Nephron progenitor cell (in vitro differentiated cells): ENCODE data around the gene TMEM200B.
"Not testable (repeated sequence)": the region's sequence is repeated elsewhere in the genome, so short reads cannot be mapped to it uniquely, and the experiment has no call there.

Experiments used
- DNase-seq: peaks from one replicate; pipeline ENCODE4 v3.0.0; 2021
- H3K27ac Mint-ChIP-seq: 2 replicates; pipeline ENCODE4 v1.8.0; 2021; ENCODE audit warnings: mild to moderate bottlenecking, moderate library complexity, mixed read lengths
- H3K27me3 Mint-ChIP-seq: 2 replicates; pipeline ENCODE4 v1.8.0; 2021; ENCODE audit warnings: mild to moderate bottlenecking, low read depth, mixed read lengths; ENCODE audit not compliant: poor library complexity
- H3K36me3 Mint-ChIP-seq: 2 replicates; pipeline ENCODE4 v1.8.0; 2021; ENCODE audit warnings: low read depth, mixed read lengths
- H3K4me1 Mint-ChIP-seq: 2 replicates; pipeline ENCODE4 v1.8.0; 2021; ENCODE audit warnings: mixed read lengths
- H3K4me3 Mint-ChIP-seq: 2 replicates; pipeline ENCODE4 v1.8.0; 2021; ENCODE audit warnings: mild to moderate bottlenecking, moderate library complexity, mixed read lengths
- H3K9me3 Mint-ChIP-seq: 2 replicates; pipeline ENCODE4 v1.8.0; 2021; ENCODE audit warnings: mild to moderate bottlenecking, moderate library complexity, mixed read lengths
- TF ChIP-seq, protein P1 (sequence below): fragments of 200-600 bp; sonication (generic); IDR thresholded peaks from 2 replicates; pipeline ENCODE4 v1.5.0; 2021; ENCODE audit warnings: antibody characterized with exemption

Gene TMEM200B

GRCh38 chr1:29133861-29134694, 10.4 kb upstream of the TMEM200B start:
- H3K27ac Mint-ChIP-seq, result no peak overlapping the region
- TF ChIP-seq, protein P1, sequence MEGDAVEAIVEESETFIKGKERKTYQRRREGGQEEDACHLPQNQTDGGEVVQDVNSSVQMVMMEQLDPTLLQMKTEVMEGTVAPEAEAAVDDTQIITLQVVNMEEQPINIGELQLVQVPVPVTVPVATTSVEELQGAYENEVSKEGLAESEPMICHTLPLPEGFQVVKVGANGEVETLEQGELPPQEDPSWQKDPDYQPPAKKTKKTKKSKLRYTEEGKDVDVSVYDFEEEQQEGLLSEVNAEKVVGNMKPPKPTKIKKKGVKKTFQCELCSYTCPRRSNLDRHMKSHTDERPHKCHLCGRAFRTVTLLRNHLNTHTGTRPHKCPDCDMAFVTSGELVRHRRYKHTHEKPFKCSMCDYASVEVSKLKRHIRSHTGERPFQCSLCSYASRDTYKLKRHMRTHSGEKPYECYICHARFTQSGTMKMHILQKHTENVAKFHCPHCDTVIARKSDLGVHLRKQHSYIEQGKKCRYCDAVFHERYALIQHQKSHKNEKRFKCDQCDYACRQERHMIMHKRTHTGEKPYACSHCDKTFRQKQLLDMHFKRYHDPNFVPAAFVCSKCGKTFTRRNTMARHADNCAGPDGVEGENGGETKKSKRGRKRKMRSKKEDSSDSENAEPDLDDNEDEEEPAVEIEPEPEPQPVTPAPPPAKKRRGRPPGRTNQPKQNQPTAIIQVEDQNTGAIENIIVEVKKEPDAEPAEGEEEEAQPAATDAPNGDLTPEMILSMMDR, result no peak
- no peak for DNase-seq

DNA sequence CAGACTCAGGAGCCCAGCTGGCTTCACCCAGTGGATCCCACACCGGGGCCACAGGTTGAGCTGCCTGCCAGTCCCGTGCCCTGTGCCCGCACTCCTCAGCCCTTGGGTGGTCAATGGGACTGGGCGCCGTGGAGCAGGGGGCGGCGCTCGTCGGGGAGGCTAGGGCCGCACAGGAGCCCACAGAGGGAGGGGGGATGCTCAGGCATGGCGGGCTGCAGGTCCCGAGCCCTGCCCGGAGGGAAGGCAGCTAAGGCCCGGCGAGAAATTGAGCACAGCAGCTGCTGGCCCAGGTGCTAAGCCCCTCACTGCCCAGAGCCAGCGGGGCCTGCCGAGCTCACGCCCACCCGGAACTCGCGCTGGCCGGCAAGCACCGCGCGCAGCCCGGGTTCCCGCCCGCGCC, 7.4 kb upstream of the TMEM200B start:
- H3K27ac Mint-ChIP-seq, DNase-seq, H3K36me3 Mint-ChIP-seq, H3K4me3 Mint-ChIP-seq, H3K9me3 Mint-ChIP-seq: not testable (repeated sequence)
- Mint-ChIP-seq H3K4me1 (peaks cover 36% of the 10 kb centered on the region), H3K27me3 (peaks cover 21% of the 10 kb centered on the region)

More at GRCh38 chr1:29133861-29134694, 10.4 kb upstream of the TMEM200B start:
- H3K27me3 Mint-ChIP-seq, result peaks cover 15% of the 10 kb centered on the region
- H3K36me3 Mint-ChIP-seq, result no peaks in the 10 kb centered on the region
- H3K9me3 Mint-ChIP-seq, result peaks cover 7% of the 10 kb centered on the region
- peaks cover 36% of the 10 kb centered on the region for H3K4me1 Mint-ChIP-seq
- H3K4me3 Mint-ChIP-seq, result no peak overlapping the region

DNA sequence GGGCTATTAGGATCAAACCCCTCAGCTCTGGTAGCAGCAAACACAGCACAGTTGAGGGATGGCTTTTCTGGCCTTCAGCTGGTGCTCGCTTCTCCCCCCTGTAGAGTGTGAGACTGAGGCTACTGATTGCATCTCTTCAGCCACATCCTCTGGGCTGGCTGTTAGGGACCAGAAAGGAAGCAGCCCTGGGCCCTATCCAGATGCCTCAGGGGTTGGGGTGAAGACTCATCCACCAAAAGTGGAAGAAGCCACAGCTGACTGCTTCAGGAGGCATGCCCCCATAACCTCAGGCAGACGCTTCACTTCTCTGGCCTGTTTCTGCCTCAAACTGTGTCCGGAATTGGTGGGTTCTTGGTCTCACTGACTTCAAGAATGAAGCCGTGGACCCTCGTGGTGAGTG, 6.2 kb upstream of the TMEM200B start:
- Mint-ChIP-seq H3K27me3 (peaks cover 19% of the 10 kb centered on the region), H3K36me3 (no peaks in the 10 kb centered on the region), H3K9me3 (no peaks in the 10 kb centered on the region), H3K27ac (no peak overlapping the region), H3K4me1 (peaks cover 34% of the 10 kb centered on the region), H3K4me3 (no peak overlapping the region)
- TF ChIP-seq, protein P1, result no peak
- DNase-seq, result no peak

DNA sequence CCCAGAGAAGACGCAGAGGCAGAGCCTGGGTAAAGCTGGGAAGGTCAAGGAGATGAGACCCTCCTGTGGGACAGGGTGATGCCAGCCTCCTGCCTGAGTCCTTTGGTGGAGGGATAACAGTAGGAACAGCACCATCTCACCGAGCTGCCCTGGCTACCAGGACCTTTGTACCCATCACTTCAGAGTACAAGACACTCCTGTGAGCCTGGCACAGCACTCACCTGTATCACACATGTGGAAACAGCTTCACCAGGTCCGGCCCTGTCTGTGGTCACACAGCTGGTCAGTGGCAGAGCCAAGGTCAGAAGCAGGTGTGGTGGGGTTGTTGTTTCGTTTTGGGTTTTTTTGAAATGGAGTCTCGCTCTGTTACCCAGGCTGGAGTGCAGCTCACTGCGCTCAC, 5.0 kb upstream of the TMEM200B start:
- H3K36me3 Mint-ChIP-seq, result no peaks in the 10 kb centered on the region
- H3K27me3 Mint-ChIP-seq, result peaks cover 23% of the 10 kb centered on the region
- H3K4me1 Mint-ChIP-seq, result peaks cover 28% of the 10 kb centered on the region
- TF ChIP-seq, protein P1, result no peak
- H3K4me3 Mint-ChIP-seq, result no peak overlapping the region
- no peak for DNase-seq
- no peaks in the 10 kb centered on the region for H3K9me3 Mint-ChIP-seq
- no peak overlapping the region for H3K27ac Mint-ChIP-seq

- DNase-seq, result no peak
Measured at GRCh38 chr1:29126198-29126597, 2.5 kb upstream of the TMEM200B start.

GRCh38 chr1:29125788-29126187, 2.1 kb upstream of the TMEM200B start:
- Mint-ChIP-seq H3K27me3 (peaks cover 42% of the 10 kb centered on the region), H3K27ac (peak overlapping the region; percentile 40), H3K36me3 (no peaks in the 10 kb centered on the region), H3K9me3 (no peaks in the 10 kb centered on the region), H3K4me3 (peak overlapping the region; percentile 76), H3K4me1 (peaks cover 22% of the 10 kb centered on the region)
- TF ChIP-seq, protein P1, result no peak
- no peak for DNase-seq

More at GRCh38 chr1:29126198-29126597, 2.5 kb upstream of the TMEM200B start:
- Mint-ChIP-seq H3K27me3 (peaks cover 38% of the 10 kb centered on the region), H3K36me3 (no peaks in the 10 kb centered on the region), H3K9me3 (no peaks in the 10 kb centered on the region), H3K27ac (no peak overlapping the region), H3K4me1 (peaks cover 22% of the 10 kb centered on the region), H3K4me3 (peak overlapping the region; percentile 76)
- TF ChIP-seq, protein P1, result no peak
